ENCODE measurements around the gene PLSCR1.
A peak's percentile ranks its signal among the peaks of the same experiment; 100 is the strongest.
"Not testable (repeated sequence)": the region's sequence is repeated elsewhere in the genome, so short reads cannot be mapped to it uniquely, and the experiment has no call there.

The PLSCR1 gene

GRCh38 chr3:146511402-146512134 lies 32.8 kb downstream of the PLSCR1 start:
- DNase-seq = no peak

DNA sequence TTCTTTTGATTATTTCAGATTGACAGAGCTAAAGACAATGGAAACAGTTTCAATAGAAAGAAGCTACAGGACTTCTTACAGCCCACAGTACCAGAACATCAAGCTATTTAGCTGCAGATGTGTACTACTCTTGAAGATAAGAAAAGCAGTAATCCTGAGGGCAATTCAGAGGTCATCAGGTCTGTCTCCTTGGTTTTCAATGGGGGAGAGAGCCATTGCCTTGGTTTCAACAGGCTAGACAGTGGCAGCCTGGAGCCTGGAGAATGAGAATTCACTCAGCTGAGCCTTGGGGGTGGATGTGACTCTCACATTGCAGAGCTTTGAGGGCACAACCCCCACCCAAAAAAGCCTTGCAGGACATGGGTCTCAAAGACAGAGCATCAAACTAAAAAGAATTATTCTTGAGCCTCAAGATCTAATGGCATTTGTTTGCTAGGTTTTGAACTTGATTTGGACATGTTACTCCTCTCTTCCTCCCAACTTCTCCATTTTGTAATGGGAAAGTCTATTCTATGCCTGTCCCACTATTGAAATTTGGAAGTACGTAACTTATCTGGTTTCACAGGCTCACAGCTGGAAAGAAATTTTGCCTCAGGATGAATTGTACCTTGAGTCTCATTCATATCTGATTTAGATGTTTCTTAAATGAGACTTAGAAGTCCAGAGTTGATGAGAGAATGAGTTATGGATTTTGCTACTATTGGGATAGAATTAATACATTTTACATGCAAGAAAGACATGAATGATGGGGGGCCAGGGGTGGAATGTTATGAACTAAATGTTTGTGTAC lies 36.9 kb downstream of the PLSCR1 start:
- no peak for DNase-seq

DNA sequence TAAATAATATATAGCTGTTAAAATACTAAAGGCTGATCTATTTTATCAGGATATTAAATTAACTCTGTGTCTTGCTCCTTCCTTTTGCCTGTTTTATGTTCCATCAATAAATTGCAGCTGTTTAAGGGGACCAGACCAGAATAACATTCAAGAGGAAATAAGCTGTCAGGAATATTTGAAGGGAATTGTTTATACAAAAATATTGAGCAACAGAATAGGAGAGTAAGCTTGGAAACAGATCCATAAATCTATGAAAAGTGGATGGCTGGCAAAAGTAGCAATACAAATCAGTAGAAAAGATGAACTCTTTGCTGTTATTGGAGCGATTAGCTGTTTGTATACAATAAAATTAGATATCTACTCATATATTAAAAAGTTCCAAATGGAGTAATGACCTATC lies 38.9 kb downstream of the PLSCR1 start:
- no peak for DNase-seq

DNA sequence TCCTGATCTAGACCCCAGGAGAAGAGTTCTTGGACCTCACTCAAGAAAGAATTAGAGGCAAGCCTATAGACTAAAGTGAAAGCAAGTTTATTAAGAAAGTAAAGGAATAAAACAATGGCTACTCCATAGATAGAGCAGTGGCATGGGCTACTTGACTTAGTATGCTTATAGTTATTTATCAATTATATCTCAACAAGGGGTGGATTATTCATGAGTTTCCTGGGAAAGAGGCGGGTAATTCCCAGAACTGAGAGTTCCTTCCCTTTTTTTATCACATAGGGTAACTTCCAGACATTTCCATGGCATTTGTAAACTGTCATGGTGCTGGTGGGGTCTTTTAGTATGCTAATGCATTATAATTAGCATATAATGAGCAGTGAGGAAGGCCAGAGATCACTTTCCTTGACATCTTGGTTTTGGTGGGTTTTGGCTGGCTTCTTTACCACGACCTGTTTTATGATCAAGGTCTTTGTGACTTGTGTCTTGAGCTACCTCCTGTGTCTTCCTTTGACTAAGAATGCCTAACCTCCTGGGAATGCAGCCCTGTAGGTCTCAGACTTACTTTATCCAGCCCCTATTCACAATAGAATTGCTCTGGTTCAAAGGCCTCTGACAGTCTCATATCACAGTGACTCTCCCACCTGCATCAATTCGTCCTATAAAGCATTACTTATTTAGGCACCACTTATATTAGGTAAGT lies 39.8 kb downstream of the PLSCR1 start:
- no peak for DNase-seq

DNA sequence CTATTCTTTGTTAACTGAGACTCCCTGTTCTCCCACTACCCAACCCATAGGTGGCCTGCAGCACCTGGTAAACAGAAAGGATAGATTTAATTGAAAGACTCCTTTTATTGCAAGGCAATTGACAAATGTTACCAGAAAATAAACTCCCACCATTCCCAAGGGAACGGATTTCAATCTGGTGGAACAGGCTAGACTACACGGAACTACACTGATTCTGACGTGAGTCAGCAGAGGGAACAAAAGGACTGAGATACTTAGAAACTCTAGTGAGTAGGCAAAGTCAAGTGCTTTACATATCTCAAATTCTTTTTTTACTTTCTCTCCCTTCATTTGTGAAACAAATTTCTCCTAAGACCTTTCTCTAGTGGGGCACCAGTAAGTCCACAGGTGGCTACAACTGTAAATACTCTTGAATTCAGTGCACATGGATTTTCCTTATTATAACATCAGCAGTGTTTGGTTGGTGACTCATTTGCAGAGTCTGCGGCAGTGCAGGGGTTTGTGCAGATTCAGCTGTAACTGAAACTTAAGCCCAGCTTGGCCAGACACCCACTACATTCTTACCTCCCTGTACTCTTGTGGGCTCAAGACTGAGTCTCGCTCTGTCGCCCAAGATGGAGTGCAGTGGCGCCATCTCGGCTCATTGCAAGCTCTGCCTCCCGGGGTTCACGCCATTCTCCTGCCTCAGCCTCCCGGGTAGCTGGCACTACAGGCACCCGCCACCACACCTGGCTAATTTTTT lies 40.8 kb downstream of the PLSCR1 start:
- no peak for DNase-seq

DNA sequence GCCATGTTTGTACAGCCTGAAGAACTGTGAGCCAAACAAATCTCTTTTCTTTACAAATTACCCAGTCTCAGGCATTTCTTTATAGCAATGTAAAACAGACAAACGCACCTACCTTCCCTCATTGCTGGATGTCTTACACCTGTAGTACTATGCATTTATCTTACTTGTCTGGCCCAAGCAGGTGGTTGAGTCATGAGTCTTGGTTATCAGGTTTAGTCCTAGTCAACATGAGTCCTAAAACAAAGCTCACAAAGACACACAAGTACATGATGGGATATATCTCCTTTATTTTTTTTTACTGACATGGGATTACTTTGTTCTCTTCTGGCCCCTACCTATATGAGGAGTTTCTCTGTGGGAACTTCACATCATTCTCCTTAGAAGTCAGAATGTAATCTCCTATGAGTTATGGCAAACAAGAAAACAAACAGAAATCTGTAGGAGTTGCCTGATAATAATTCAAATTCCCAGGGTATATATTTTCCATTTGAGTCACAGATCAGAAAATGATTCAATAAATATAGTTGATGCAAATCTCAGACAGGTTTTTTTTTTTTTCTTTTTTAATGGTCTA lies 41.4 kb downstream of the PLSCR1 start:
- DNase-seq = no peak

DNA sequence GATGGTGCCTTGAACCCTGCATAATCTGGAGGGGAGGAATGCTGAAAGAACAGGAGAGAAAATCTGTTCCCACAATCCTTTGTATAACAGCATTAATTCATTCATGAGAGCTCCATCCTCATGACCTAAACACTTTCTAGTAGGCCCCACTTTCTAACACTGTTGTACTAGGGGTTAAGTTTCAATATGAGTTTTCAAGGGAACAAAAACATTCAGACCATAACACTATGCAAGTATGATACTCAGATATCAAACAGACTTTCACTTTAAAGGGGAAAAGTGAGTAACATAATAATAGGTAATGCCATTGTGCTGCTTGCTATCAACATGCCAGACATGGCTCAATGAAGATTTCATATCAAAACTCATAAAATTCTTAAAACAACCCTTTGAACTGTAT lies 42.7 kb downstream of the PLSCR1 start:
- no peak for DNase-seq

DNA sequence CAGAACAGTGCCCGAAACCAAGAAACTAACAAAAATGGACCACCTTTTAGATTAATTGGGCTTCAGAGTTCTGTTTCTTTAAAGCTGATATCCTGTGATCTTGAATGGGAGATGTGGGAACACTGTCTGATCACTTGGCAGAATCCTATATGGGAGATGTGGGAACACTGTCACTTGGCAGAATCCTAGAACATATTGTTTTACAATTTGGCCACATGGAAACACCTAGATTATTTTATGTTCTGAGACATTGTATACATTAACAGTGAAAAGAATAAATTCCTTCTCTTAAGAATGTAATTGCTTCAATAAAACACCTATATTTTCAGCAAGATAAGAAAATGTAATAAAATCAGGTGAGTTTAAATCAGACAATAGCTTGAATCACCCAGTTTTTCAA lies 44.7 kb downstream of the PLSCR1 start:
- no peak for DNase-seq

GRCh38 chr3:146498002-146498736 lies 46.2 kb downstream of the PLSCR1 start:
- DNase-seq = peak; percentile 6

DNA sequence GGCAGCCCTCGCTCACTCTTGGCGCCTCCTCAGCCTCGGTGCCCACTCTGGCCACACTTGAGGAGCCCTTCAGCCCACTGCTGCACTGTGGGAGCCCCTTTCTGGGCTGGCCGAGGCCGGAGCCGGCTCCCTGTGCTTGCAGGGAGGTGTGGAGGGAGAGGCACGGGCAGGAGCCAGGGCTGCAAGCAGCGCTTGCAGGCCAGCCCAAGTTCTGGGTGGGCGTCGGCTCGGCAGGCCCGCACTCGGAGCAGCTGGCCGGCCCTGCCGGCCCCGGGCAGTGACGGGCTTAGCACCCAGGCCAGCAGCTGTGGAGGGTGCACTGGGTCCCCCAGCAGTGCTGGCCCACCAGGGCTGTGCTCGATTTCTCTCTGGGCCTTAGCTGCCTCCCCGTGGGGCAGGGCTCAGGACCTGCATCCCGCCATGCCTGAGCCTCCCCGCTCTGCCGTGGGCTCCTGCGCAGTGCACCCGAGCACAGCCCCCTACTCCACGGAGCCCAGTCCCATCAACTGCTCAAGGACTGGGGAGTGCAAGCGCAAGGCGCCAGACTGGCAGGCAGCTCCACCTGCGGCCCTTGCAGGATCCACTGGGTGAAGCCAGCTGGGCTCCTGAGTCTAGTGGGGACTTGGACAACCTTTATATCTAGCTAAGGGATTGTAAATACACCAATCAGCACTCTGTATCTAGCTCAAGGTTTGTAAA lies 47.1 kb downstream of the PLSCR1 start:
- DNase-seq = not testable (repeated sequence)

GRCh38 chr3:146496726-146497125 lies 47.7 kb downstream of the PLSCR1 start:
- DNase-seq = no peak

- no peak for DNase-seq
Measured at GRCh38 chr3:146496251-146496650, 48.2 kb downstream of the PLSCR1 start.

DNA sequence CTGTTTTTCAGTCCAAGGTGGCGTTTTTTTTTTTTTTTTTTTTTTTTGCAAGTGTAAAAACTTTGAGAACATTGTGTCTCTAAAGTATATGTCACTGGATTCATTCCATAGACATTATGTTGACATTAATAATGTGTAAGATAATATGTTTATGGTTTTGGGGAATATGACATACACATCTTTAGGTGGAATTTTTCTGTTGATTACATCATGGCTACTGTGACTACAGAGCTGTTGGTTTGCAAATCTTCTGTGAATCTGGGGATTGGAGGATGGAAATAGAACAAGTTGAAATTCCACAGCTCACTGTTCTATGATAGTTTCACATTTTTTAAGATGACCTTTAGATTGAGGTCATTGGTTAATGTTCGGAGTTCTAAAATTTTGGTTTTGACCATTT lies 50.6 kb downstream of the PLSCR1 start:
- DNase-seq = no peak

GRCh38 chr3:146493221-146493620 lies 51.2 kb downstream of the PLSCR1 start:
- no peak for DNase-seq

DNA sequence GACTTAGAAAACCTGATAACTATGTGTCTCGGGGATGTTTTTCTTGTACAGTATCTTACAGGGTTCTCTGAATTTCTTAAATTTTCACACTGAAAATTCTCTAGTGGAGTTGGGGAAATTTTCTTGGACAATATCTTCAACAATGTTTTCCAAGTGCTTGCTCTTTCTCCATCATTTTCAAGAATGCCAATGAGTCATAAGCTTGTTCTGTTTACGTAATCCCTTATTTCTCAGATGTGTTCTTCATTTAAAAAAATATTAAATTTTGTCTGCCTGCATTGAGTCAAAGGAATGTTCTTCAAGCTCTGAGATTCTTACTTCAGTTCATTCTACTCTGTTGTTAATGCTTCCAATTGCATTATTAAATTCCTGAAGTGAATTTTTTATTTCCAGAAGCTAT lies 53.1 kb downstream of the PLSCR1 start:
- DNase-seq = no peak

DNA sequence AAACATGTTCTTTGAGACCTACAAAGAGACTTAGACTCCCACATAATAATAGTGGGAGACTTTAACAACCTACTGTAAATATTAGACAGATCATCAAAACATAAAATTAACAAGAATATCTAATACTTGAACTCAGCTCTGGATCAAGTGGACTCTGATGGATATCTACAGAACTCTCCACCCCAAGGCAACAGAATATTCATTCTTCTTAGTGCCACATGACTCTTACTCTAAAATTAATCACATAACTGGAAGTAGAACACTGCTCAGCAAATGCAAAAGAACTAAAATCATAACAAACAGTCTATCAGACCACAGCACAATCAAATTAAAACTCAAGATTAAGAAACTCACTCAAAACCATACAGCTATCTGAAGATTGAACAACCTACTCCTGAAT lies 59.1 kb downstream of the PLSCR1 start:
- DNase-seq = no peak

- no peak for DNase-seq
Measured at GRCh38 chr3:146476094-146476740, 68.2 kb downstream of the PLSCR1 start.

- not testable (repeated sequence) for DNase-seq
Measured at GRCh38 chr3:146474976-146475375, 69.4 kb downstream of the PLSCR1 start.

DNA sequence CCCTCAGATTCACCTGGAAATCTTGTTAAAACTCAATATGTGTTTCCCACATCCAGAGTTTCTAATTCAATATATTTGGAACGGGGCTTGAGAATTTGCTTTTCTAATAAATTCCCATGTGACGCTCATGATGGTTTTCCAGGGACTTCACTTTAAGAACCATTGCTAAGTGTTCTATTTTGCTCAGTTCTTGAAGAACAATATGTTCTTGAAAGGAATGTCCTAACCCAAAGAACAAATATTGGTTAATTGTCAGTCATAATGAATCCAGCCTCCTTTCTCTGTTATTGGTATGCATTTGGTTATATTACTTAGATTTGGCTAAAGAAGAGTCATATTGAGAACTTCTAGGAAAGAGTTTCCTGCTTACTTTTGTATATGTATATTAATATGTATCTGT lies 70.7 kb downstream of the PLSCR1 start:
- DNase-seq = no peak

DNA sequence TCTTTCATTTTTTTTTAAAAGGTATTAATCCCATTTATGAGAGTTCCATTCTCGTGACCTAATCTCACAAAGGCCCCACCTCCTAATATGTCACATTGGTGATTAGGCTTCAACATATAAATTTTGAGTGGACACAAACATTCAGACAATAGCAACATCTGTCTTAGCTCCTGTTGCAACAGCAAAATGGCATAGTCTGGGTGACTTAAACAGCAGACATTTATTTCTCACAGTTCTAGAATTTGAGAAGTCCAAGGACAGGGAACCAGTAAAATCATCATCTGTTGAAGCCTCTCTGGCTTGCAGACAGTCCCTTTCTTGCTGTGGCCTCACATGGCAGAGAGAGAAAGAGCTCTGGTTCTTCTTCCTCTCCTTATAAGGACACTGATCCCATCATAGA lies 71.8 kb downstream of the PLSCR1 start:
- DNase-seq = no peak

GRCh38 chr3:146471012-146471411 lies 73.4 kb downstream of the PLSCR1 start:
- no peak for DNase-seq
